GM10266 (cell line): ENCODE data around the gene ADA.
A peak's percentile ranks its signal among the peaks of the same experiment; 100 is the strongest.

Experiments used
- DNase-seq: peaks from one replicate; pipeline ENCODE4 v3.0.0; 2012; ENCODE audit errors: extremely low spot score
- TF ChIP-seq, protein P1 (sequence below): IDR thresholded peaks from 2 replicates; pipeline ENCODE4 v1.5.1; 2012; ENCODE audit warnings: mild to moderate bottlenecking, low read depth; ENCODE audit not compliant: control insufficient read depth, insufficient read depth; ENCODE audit errors: missing control alignments

The ADA gene

DNA sequence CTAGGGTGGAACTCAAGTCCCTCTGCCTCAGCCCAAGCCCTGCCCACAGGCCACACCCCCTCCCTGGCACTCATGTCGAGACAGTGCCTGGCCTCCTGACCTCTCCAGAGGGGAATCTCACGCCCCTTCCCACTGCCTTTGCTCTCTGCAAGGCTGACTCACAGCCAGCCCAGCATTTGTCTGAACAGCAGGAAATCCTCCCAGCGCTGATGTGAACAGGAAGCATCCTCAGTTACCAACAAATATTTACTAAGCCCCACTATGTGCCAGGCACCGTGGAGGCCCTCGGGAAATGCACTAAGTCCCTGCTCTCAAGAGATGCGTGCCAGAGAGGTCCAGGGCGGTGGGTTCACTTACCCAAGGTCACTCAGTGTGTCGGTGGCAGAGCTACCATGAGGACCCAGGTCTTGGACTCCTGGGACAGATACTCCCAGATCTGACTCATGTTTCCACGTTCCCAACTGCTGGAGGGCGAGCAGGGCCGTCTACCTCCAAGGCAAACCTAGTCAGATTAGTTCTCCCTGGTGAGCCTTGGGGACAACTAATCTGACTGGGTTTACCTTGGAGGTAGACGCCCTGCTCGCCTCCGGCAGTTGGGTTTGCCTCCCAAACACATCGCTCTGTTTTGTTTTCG lies 7.8 kb downstream of the ADA start:
- no peak for DNase-seq
- TF ChIP-seq, protein P1, sequence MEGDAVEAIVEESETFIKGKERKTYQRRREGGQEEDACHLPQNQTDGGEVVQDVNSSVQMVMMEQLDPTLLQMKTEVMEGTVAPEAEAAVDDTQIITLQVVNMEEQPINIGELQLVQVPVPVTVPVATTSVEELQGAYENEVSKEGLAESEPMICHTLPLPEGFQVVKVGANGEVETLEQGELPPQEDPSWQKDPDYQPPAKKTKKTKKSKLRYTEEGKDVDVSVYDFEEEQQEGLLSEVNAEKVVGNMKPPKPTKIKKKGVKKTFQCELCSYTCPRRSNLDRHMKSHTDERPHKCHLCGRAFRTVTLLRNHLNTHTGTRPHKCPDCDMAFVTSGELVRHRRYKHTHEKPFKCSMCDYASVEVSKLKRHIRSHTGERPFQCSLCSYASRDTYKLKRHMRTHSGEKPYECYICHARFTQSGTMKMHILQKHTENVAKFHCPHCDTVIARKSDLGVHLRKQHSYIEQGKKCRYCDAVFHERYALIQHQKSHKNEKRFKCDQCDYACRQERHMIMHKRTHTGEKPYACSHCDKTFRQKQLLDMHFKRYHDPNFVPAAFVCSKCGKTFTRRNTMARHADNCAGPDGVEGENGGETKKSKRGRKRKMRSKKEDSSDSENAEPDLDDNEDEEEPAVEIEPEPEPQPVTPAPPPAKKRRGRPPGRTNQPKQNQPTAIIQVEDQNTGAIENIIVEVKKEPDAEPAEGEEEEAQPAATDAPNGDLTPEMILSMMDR, result no peak

DNA sequence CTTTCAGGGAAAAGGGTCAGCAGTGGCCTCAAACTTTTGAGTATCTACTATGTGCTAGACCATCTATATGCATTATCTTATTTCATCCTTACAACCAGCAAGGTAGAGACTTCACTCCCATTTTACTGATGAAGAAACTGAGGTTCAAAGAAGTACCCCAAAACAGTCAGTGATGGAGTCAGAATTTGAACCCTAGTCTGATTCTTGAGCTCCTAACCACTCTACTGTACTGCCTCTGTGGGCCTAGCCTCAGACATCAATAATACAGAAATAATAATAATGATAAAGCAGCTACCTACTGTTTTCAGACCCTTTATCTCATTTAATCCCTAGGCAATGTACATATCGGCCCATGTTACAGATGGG lies 8.4 kb downstream of the ADA start:
- DNase-seq, result no peak
- TF ChIP-seq, protein P1, result no peak

DNA sequence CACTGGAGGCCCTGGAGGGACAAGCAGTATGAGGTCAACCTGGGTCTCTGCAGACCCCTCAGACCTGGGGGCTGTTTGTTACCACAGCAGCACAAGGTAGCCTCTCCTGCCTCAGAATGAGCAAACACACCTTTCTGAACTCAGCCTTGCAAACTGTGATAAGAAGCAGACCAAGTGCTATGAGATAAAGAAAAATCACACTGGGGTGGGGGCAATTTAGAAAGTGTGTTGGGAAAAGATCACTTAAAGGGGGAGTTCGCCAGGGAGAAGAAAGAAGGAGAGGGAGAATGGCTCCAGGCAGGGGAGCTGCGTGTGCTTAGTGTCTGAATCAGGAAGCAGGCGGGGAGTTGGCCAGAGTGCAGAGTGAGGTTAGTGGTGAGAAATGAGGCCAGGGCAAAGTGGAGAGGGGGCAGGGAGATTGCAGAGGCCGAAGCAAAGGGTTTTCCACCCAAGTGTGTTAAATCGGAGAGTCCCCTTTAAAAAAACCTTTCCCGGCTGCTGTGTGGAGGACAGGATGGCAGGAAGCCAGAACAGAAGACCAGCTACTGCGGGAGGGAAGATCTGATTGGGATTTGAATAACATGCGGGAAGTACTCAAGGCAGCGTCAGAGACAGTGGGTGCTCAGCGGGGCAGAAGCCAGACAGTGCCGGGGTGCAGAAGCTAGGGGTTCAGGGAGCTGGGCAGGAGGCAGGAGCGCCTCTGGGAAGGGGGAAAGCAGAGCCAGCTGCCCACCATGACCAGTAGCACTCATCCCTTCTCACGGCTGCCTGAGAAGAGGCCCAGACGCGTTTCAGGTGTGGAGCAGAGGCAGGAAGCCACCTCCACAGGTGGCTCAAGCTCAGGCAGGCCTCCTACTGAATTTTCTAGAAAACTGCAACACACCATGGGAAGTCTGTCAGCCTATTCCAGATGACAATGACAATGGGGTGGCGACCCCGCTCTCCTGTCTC lies 9.0 kb downstream of the ADA start:
- TF ChIP-seq, protein P1, result no peak
- peak; percentile 73 for DNase-seq

DNA sequence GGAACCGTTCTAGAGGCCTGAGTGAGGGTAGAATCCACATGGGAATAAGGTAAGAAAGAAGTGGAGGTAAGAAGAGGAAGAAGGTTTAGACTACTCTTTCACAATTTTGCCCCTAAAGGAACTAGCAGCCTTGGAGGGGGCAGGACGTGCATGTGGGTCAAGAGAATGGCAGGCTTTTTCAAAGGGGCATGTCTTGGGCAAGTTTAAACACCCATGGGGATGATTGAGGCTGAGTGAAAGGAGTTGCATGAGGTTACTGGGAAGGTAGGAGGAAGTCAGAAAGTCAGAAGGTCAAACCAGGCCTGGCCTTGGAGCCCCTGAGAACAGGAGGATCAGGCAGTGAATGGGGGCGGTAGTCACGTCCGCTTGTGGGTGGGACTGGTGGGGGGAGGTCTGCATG lies 10.2 kb downstream of the ADA start:
- TF ChIP-seq, protein P1, result no peak
- DNase-seq, result no peak

DNA sequence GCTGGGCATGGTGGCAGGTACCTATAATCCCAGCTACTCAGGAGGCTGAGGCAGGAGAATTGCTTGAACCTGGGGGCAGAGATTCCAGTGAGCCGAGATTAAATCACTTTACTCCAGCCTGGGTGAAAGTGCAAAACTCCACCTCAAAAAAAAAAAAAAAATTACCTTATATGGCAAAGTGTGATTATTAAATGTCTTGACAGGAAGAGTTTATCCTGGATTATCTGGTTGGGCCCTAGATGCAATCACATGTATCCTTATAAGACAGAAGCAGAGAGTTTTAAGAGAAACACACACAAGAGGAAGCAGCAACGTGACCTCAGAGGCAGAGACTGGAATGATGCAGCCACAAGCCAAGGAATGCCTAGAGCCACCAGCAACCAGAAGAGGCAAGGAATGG lies 11.0 kb downstream of the ADA start:
- TF ChIP-seq, protein P1, result no peak
- no peak for DNase-seq

DNA sequence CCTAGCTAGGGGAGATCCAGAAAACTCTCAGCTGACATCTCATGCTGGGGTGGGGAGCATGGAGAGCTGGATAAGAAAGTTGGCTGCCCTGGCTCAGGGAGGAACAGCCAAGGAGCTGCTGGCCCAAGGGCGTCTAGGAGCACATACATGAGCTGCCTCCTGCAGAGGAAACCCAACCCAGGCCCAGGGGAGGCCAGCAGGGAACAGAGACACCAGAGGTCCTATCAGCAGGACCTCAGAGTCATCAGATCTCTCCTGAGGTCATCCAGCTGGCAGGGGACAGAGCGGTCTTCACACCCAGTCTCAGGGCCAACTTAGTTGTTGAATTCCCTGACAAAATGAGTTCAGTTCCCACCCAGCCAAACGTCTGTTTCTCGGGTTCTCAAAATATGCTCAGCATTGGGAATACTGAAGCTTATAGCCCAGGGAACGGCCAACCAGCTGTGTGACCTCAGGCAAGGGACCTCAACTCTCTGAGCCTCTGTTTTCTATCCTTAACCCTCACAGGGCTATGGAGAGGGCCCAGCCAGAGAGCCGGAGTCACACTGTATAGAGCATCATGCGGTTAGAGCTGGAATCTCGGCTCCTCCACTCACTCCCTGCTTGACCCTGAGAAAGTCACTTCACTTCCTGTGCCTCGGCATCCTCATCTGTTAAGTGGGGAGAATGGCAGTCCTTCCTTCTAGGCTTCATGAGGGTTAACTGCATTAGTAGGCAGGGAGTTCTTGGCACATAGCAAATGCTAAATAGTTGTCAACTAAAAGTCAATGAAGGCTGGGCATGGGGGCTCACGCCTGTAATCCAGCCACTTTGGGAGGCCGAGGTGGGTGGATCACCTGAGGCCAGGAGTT lies 13.8 kb downstream of the ADA start:
- DNase-seq, result no peak
- TF ChIP-seq, protein P1, result no peak
